Caco-2 (cell line): ENCODE measurements around the gene HFM1. TPM values are rescaled to one million over a fixed set of nuclear protein-coding genes. Genes with fewer than 3 reads are reported as not detected.
"Not testable (repeated sequence)": the region's sequence is repeated elsewhere in the genome, so short reads cannot be mapped to it uniquely, and the experiment has no call there.

Experiments
- BruUV-seq: library from RNA; stranded (reverse); fragments of 400-500 nt; replicated peaks from 2 replicates; lab custom pipeline; 2021; lab: Mats Ljungman, UMichigan
- CTCF ChIA-PET: fragments of 300-600 bp; sonication (Branson Sonifier 250); formaldehyde crosslinking; loops from one replicate; lab custom pipeline; 2022; ENCODE audit warnings: antibody characterized with exemption; lab: Charles Lee
- POLR2A ChIA-PET: fragments of 300-600 bp; sonication (Branson Sonifier 250); formaldehyde crosslinking; loops from one replicate; lab custom pipeline; 2022; ENCODE audit warnings: antibody characterized with exemption; lab: Charles Lee
- DNase-seq, 2 experiments: peaks; one replicate each; pipeline versions ENCODE4 v3.0.0 to v3.0.0-alpha.2; 2020 to 2022
- H3K27me3 ChIP-seq: replicated peaks from 2 replicates; pipeline ENCODE4 v1.6.0; 2011; ENCODE audit warnings: low read length; ENCODE audit not compliant: control insufficient read depth, insufficient read depth
- H3K36me3 ChIP-seq: 2 replicates; pipeline ENCODE4 v1.5.1; 2011; ENCODE audit warnings: low read length; ENCODE audit not compliant: control insufficient read depth, insufficient read depth
- H3K4me1 ChIP-seq: fragments of 250-450 bp; sonication (Bioruptor Pico); 2 replicates; pipeline ENCODE4 v1.5.1; 2020; ENCODE audit warnings: mild to moderate bottlenecking
- H3K4me3 ChIP-seq: 2 replicates; pipeline ENCODE4 v1.5.1; 2011; ENCODE audit warnings: low read depth, mild to moderate bottlenecking, control low read depth, low read length
- H3K9me3 ChIP-seq: fragments of 250-450 bp; sonication (Bioruptor Pico); 2 replicates; pipeline ENCODE4 v1.5.1; 2020; ENCODE audit warnings: mild to moderate bottlenecking, moderate library complexity
- H3K27ac Mint-ChIP-seq: one replicate; pipeline ENCODE4 v1.8.0; 2022; ENCODE audit warnings: mixed read lengths; ENCODE audit not compliant: unreplicated experiment
- H3K27me3 Mint-ChIP-seq: one replicate; pipeline ENCODE4 v1.8.0; 2022; ENCODE audit warnings: mixed read lengths; ENCODE audit not compliant: insufficient read depth, unreplicated experiment
- H3K36me3 Mint-ChIP-seq: one replicate; pipeline ENCODE4 v1.8.0; 2022; ENCODE audit warnings: mild to moderate bottlenecking, mixed read lengths; ENCODE audit not compliant: insufficient read depth, unreplicated experiment
- H3K4me1 Mint-ChIP-seq: one replicate; pipeline ENCODE4 v1.8.0; 2022; ENCODE audit warnings: low read depth, mixed read lengths; ENCODE audit not compliant: unreplicated experiment
- H3K4me3 Mint-ChIP-seq: one replicate; pipeline ENCODE4 v1.8.0; 2022; ENCODE audit warnings: mild to moderate bottlenecking, moderate library complexity, mixed read lengths; ENCODE audit not compliant: unreplicated experiment
- H3K9me3 Mint-ChIP-seq: one replicate; pipeline ENCODE4 v1.8.0; 2022; ENCODE audit warnings: mixed read lengths; ENCODE audit not compliant: unreplicated experiment
- intact Hi-C: fragments of 100-400 bp; cut with micrococcal nuclease; formaldehyde crosslinking; loops from one replicate; pipeline ENCODE4 v1.10.0; 2022; ENCODE audit not compliant: unreplicated experiment
- total RNA-seq: library from RNA; stranded (reverse); gene quantifications from 2 replicates; pipeline ENCODE4 v1.2.3, GENCODE V29; 2022
- TF ChIP-seq, protein P1 (sequence below), 2 experiments: fragments of 200-600 bp in 1 of 2; IDR thresholded peaks; 1 replicate in 1 of 2; 2 replicates in 1 of 2; pipeline versions ENCODE4 v1.5.1 to v1.8.0; 2011 to 2022; ENCODE audit warnings: antibody characterized with exemption in 1 of 2, control low read depth in 1 of 2, inconsistent platforms in 1 of 2, low read depth in 1 of 2, low read length in 1 of 2, mild to moderate bottlenecking in 1 of 2, moderate library complexity in 1 of 2; ENCODE audit not compliant: insufficient read depth in 1 of 2, severe bottlenecking in 1 of 2, unreplicated experiment in 1 of 2

Gene HFM1
- total RNA-seq, 1 experiment from 2014 or later = 0.48 TPM

GRCh38 chr1:91439016-91439415, 34.4 kb upstream of the HFM1 start:
- POLR2A ChIA-PET = no interaction called here
- intact Hi-C loops = no loop called here
- peaks cover 6% of the 10 kb centered on the region for H3K27me3 Mint-ChIP-seq

DNA sequence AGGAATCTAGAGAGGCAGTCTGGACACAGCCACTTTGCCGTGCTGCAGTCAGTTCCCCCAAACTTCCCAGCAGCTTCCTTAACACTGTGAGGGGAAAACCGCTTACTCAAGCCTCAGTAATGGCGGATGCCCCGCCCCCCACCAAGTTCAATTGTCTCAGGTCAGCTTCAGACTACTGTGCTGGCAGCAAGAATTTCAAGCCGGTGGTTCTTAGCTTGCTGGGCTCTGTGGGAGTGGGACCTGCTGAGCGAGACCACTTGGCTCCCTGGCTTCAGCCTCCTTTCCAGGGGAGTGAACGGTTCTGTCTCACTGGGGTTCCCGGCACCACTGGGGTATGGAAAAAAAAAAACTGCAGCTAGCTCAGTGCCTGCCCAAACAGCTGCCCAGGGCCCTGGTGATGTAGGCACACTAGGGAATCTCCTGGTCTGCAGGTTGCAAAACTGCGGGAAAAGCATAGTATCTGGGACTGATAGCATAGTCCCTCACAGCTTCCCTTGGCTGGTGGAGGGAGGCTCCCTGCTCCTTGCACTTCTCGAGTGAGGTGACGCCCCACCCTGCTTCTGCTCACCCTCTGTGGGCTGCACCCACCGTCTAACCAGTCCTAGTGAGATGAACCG, 23.7 kb upstream of the HFM1 start:
- no peak overlapping the region for H3K27ac Mint-ChIP-seq
- H3K9me3 Mint-ChIP-seq = no peaks in the 10 kb centered on the region
- no peak overlapping the region for H3K4me3 Mint-ChIP-seq
- Histone ChIP-seq H3K4me1 (no peaks in the 10 kb centered on the region), H3K36me3 (no peaks in the 10 kb centered on the region), H3K27me3 (no peaks in the 10 kb centered on the region), H3K4me3 (no peak overlapping the region), H3K9me3 (no peaks in the 10 kb centered on the region)
- no TSS peak for BruUV-seq
- ChIA-PET CTCF (no interaction called here), POLR2A (no interaction called here)
- intact Hi-C loops = no loop called here
- TF ChIP-seq, protein P1, sequence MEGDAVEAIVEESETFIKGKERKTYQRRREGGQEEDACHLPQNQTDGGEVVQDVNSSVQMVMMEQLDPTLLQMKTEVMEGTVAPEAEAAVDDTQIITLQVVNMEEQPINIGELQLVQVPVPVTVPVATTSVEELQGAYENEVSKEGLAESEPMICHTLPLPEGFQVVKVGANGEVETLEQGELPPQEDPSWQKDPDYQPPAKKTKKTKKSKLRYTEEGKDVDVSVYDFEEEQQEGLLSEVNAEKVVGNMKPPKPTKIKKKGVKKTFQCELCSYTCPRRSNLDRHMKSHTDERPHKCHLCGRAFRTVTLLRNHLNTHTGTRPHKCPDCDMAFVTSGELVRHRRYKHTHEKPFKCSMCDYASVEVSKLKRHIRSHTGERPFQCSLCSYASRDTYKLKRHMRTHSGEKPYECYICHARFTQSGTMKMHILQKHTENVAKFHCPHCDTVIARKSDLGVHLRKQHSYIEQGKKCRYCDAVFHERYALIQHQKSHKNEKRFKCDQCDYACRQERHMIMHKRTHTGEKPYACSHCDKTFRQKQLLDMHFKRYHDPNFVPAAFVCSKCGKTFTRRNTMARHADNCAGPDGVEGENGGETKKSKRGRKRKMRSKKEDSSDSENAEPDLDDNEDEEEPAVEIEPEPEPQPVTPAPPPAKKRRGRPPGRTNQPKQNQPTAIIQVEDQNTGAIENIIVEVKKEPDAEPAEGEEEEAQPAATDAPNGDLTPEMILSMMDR (IDR thresholded peaks at IDR 0.05; ENCODE audit: insufficient read depth in 1 of 2, low read depth in 1 of 2, low read length in 1 of 2, severe bottlenecking in 1 of 2, unreplicated experiment in 1 of 2) = no peak
- peaks cover 13% of the 10 kb centered on the region for H3K27me3 Mint-ChIP-seq
- no peaks in the 10 kb centered on the region for H3K36me3 Mint-ChIP-seq
- no peaks in the 10 kb centered on the region for H3K4me1 Mint-ChIP-seq
- DNase-seq = no peak

More at GRCh38 chr1:91439016-91439415, 34.4 kb upstream of the HFM1 start:
- no peaks in the 10 kb centered on the region for H3K4me1 Mint-ChIP-seq
- DNase-seq = no peak
- no peak overlapping the region for H3K4me3 ChIP-seq
- no peaks in the 10 kb centered on the region for H3K36me3 ChIP-seq
- no peak overlapping the region for H3K4me3 Mint-ChIP-seq
- H3K4me1 ChIP-seq = no peaks in the 10 kb centered on the region
- H3K9me3 ChIP-seq = no peaks in the 10 kb centered on the region
- BruUV-seq = no TSS peak
- no peaks in the 10 kb centered on the region for H3K36me3 Mint-ChIP-seq
- peaks cover 18% of the 10 kb centered on the region for H3K9me3 Mint-ChIP-seq
- CTCF ChIA-PET = no interaction called here
- TF ChIP-seq, protein P1 (IDR thresholded peaks at IDR 0.05; ENCODE audit: insufficient read depth in 1 of 2, low read depth in 1 of 2, low read length in 1 of 2, severe bottlenecking in 1 of 2, unreplicated experiment in 1 of 2) = no peak
- H3K27me3 ChIP-seq = no peaks in the 10 kb centered on the region
- H3K27ac Mint-ChIP-seq = no peak overlapping the region

DNA sequence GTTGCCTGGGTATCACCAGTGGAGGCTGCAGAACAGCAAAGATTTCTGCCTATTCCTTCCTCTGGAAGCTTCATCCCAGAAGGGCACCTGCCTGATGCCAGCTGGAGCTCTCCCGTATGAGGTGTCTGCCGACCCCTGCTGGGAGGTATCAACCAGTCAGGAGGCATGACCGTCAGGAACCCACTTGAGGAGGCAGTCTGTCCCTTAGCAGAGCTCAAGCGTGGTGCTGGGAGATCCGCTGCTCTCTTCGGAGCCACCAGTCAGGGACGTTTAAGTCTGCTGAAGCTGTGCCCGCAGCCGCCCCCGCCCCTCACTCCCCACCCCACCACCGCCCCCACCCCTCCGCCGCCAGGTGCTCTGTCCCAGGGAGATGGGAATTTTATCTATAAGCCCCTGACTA, 23.1 kb upstream of the HFM1 start:
- no peaks in the 10 kb centered on the region for H3K9me3 Mint-ChIP-seq

DNA sequence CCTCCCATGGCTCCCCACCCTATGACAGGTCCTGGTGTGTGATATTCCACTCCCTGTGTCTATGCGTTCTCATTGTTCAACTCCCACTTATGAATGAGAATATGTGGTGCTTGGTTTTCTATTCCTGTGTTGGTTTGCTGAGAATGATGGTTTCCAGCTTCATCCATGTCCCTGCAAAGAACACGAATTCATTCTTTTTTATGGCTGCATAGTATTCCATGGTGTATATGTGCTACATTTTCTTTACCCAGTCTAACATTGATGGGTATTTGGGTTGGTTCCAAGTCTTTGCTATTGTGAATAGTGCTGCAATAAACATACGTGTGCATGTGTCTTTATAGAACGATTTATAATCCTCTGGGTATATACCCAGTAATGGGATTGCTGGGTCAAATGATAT, 17.9 kb upstream of the HFM1 start:
- H3K4me3 Mint-ChIP-seq, H3K36me3 Mint-ChIP-seq, H3K4me1 ChIP-seq, H3K4me1 Mint-ChIP-seq, H3K36me3 ChIP-seq, H3K9me3 ChIP-seq, H3K9me3 Mint-ChIP-seq, BruUV-seq, DNase-seq, CTCF ChIA-PET, H3K4me3 ChIP-seq, POLR2A ChIA-PET, H3K27ac Mint-ChIP-seq, H3K27me3 ChIP-seq, intact Hi-C loops: not testable (repeated sequence)
- peaks cover 12% of the 10 kb centered on the region for H3K27me3 Mint-ChIP-seq

More for the DNA sequence above, 23.1 kb upstream of the HFM1 start:
- Mint-ChIP-seq H3K27ac (no peak overlapping the region), H3K4me3 (no peak overlapping the region), H3K36me3 (no peaks in the 10 kb centered on the region), H3K27me3 (peaks cover 13% of the 10 kb centered on the region), H3K4me1 (no peaks in the 10 kb centered on the region)
- BruUV-seq = no TSS peak
- CTCF ChIA-PET = no interaction called here
- intact Hi-C loops = no loop called here
- POLR2A ChIA-PET = no interaction called here
- TF ChIP-seq, protein P1 (IDR thresholded peaks at IDR 0.05; ENCODE audit: insufficient read depth in 1 of 2, low read depth in 1 of 2, low read length in 1 of 2, severe bottlenecking in 1 of 2, unreplicated experiment in 1 of 2) = no peak
- no peaks in the 10 kb centered on the region for H3K9me3 ChIP-seq
- H3K27me3 ChIP-seq = no peaks in the 10 kb centered on the region
- H3K4me3 ChIP-seq = no peak overlapping the region
- DNase-seq = no peak
- no peaks in the 10 kb centered on the region for H3K36me3 ChIP-seq
- no peaks in the 10 kb centered on the region for H3K4me1 ChIP-seq
